CD8-positive, alpha-beta memory T cell (primary cell): ENCODE results near the gene PLEKHM1. TPM values are rescaled to one million over a fixed set of nuclear protein-coding genes. Genes with fewer than 3 reads are reported as not detected.
"Not testable (repeated sequence)": the region's sequence is repeated elsewhere in the genome, so short reads cannot be mapped to it uniquely, and the experiment has no call there.

Source experiments
- CTCF ChIA-PET: fragments of 350-600 bp; sonication (Branson Sonifier 250); formaldehyde crosslinking; loops from one replicate; lab custom pipeline; 2021; ENCODE audit warnings: antibody characterized with exemption; lab: Charles Lee
- POLR2A ChIA-PET: fragments of 350-600 bp; sonication (Branson Sonifier 250); formaldehyde crosslinking; loops from one replicate; lab custom pipeline; 2021; ENCODE audit warnings: antibody characterized with exemption; lab: Charles Lee
- DNase-seq, 5 donors: peaks; one replicate each; pipeline versions ENCODE4 v3.0.0 to v3.0.0-alpha.2; 2020 to 2022; ENCODE audit warnings: mixed read lengths in 1 of 5
- H3K27ac ChIP-seq: one replicate; pipeline ENCODE4 v1.7.0; 2013; ENCODE audit warnings: low read depth, mild to moderate bottlenecking, low read length, moderate library complexity
- H3K27me3 ChIP-seq: 2 replicates; pipeline ENCODE4 v1.7.0; 2013; ENCODE audit warnings: low read length, mild to moderate bottlenecking; ENCODE audit not compliant: insufficient read depth, poor library complexity, severe bottlenecking
- H3K36me3 ChIP-seq: 2 replicates; pipeline ENCODE4 v1.7.0; 2013; ENCODE audit warnings: mild to moderate bottlenecking, low read length, moderate library complexity; ENCODE audit not compliant: insufficient read depth
- H3K4me1 ChIP-seq: 2 replicates; pipeline ENCODE4 v1.7.0; 2013; ENCODE audit warnings: mild to moderate bottlenecking, low read length, moderate library complexity; ENCODE audit not compliant: insufficient read depth
- H3K4me3 ChIP-seq: 2 replicates; pipeline ENCODE4 v1.7.0; 2013; ENCODE audit warnings: mild to moderate bottlenecking, low read length
- H3K9me3 ChIP-seq: 2 replicates; pipeline ENCODE4 v1.7.0; 2013; ENCODE audit warnings: mild to moderate bottlenecking, low read length
- H3K27ac Mint-ChIP-seq, 8 donors: one replicate each; pipeline ENCODE4 v1.8.0; 2020 to 2021; ENCODE audit warnings: mixed read lengths in 8 of 8, mild to moderate bottlenecking in 6 of 8, inconsistent platforms in 3 of 8, moderate library complexity in 3 of 8
- H3K27me3 Mint-ChIP-seq, 2 donors: one replicate each; pipeline ENCODE4 v1.8.0; 2020 to 2021; ENCODE audit warnings: mixed read lengths in 2 of 2, mild to moderate bottlenecking in 1 of 2, moderate library complexity in 1 of 2
- H3K36me3 Mint-ChIP-seq, 3 donors: one replicate each; pipeline ENCODE4 v1.8.0; 2020 to 2021; ENCODE audit warnings: mixed read lengths in 3 of 3, inconsistent platforms in 1 of 3, mild to moderate bottlenecking in 1 of 3
- H3K4me1 Mint-ChIP-seq, 3 donors: one replicate each; pipeline ENCODE4 v1.8.0; 2020 to 2021; ENCODE audit warnings: mixed read lengths in 3 of 3, inconsistent platforms in 1 of 3, mild to moderate bottlenecking in 1 of 3
- H3K4me3 Mint-ChIP-seq, 7 donors: one replicate each; pipeline ENCODE4 v1.8.0; 2020 to 2021; ENCODE audit warnings: mixed read lengths in 7 of 7, mild to moderate bottlenecking in 6 of 7, moderate library complexity in 4 of 7, inconsistent platforms in 2 of 7
- H3K9me3 Mint-ChIP-seq, 5 donors: one replicate each; pipeline ENCODE4 v1.8.0; 2020 to 2022; ENCODE audit warnings: mixed read lengths in 5 of 5, mild to moderate bottlenecking in 3 of 5, moderate library complexity in 2 of 5, inconsistent platforms in 1 of 5
- polyA plus RNA-seq: library from polyadenylated mRNA; unstranded; fragments of 300-500 nt; fragmentation: Illumina TruSeq; gene quantifications from one replicate; pipeline ENCODE4 v1.2.3, GENCODE V29; 2021
- total RNA-seq, 2 experiments: library from RNA; stranded (reverse); gene quantifications; one replicate each; pipeline ENCODE4 v1.2.3, GENCODE V29; 2021

PLEKHM1 gene
- total and polyA plus RNA-seq, 3 experiments from 2014 or later, result 17.3 to 32.4 (median 32.0) TPM

DNA sequence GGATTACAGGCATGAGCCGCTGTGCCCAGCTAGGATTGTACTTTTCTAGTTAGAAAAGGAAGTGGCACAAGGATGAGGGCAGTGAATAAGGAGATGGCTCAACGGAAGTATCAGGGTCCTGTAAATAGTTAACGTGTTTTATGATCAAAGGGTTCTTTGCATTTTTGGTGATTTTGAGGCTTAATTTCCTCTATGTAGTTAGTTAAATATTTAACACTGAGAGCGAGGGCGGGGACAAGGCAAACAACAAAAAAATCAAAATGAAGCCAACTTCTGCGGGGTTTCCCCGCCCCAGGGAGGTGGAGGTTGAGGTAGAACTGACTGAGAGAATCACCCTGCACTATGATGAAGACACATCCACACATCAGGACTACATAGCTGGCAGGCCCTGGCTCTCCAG is 42.5 kb downstream of the PLEKHM1 start:
- H3K27ac ChIP-seq, H3K4me3 ChIP-seq, H3K36me3 ChIP-seq, POLR2A ChIA-PET, H3K4me1 ChIP-seq, CTCF ChIA-PET, H3K4me3 Mint-ChIP-seq, H3K27me3 Mint-ChIP-seq, H3K9me3 Mint-ChIP-seq, H3K9me3 ChIP-seq, H3K27me3 ChIP-seq: not testable (repeated sequence)
- peak in 1 of 5 donors; percentile 26 for DNase-seq
- Mint-ChIP-seq H3K36me3 (peaks cover 0 to 39% (median 4%) of the 10 kb centered on the region in 3 donors), H3K4me1 (peaks cover 10 to 14% (median 12%) of the 10 kb centered on the region in 3 donors), H3K27ac (peak overlapping the region in 2 of 8 donors; percentile 2 to 21)

DNA sequence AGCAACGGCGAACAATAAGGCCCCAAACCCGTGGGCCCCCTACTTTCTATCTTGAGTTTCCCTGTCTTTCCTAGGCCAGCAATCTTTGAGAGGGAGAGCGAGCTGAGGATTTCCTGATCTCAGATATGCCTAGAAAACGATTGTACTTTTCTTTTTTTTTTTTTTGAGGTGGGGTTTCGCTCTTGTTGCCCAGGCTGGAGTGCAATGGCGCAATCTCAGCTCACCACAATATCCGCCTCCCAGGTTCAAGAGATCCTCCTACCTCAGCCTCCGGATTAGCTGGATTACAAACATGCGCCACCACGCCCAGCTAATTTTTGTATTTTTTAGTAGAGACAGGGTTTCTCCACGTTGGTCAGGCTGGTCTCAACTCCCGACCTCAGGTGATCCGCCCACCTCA is 42.9 kb downstream of the PLEKHM1 start:
- H3K36me3 ChIP-seq, H3K27ac ChIP-seq, H3K27me3 ChIP-seq, CTCF ChIA-PET, H3K27ac Mint-ChIP-seq, H3K27me3 Mint-ChIP-seq, H3K4me1 ChIP-seq, H3K4me3 Mint-ChIP-seq, POLR2A ChIA-PET, H3K9me3 ChIP-seq, H3K9me3 Mint-ChIP-seq, H3K4me3 ChIP-seq: not testable (repeated sequence)
- peaks cover 0 to 36% (median 4%) of the 10 kb centered on the region in 3 donors for H3K36me3 Mint-ChIP-seq
- H3K4me1 Mint-ChIP-seq, result peaks cover 10 to 12% (median 12%) of the 10 kb centered on the region in 3 donors
- peak in 1 of 5 donors; percentile 8 for DNase-seq

DNA sequence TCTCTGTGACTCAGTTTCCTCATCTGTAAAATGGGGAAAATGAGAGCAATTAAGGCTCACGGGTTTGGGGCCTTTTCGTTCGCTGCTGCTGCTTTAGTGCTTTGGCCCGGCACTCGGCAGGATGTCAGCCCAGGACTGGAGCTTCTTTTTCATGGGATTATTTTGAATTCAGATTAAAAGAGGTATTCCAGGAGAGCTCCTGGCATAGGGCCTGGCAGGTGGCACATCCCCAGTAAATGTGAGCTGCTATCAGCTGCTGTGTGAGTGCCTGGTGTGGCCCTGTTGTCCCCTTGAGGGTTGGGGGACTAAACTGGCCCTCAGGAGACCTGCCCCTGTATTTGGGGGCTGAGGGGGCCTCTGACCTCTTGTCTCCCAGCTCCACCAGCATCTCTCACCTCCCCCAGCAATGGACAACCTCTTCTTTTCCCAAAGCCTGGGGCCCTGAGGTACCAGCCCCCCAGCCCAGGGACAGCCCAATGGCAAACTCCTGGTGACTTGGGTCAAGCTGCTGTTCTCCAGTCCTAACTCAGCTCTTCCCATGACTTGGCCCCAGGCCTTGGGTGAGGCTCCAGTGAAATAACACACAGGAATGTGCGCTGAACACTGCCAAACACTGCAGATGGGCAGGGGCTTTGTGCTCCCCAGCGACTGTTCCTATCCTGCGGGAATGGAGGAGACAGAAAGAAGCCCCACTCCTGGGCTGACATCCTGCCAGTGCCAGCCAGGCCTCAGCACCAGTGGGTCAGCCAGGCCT is 43.5 kb downstream of the PLEKHM1 start:
- H3K4me3 ChIP-seq, H3K9me3 Mint-ChIP-seq, CTCF ChIA-PET, H3K27ac ChIP-seq, DNase-seq, H3K9me3 ChIP-seq, H3K27me3 Mint-ChIP-seq, POLR2A ChIA-PET, H3K27me3 ChIP-seq, H3K4me3 Mint-ChIP-seq, H3K36me3 ChIP-seq, H3K4me1 ChIP-seq: not testable (repeated sequence)
- H3K27ac Mint-ChIP-seq, result peak overlapping the region in 3 of 8 donors; percentile 27 to 61 (median 41)
- peaks cover 0 to 35% (median 4%) of the 10 kb centered on the region in 3 donors for H3K36me3 Mint-ChIP-seq
- H3K4me1 Mint-ChIP-seq, result peaks cover 10 to 12% (median 12%) of the 10 kb centered on the region in 3 donors

DNA sequence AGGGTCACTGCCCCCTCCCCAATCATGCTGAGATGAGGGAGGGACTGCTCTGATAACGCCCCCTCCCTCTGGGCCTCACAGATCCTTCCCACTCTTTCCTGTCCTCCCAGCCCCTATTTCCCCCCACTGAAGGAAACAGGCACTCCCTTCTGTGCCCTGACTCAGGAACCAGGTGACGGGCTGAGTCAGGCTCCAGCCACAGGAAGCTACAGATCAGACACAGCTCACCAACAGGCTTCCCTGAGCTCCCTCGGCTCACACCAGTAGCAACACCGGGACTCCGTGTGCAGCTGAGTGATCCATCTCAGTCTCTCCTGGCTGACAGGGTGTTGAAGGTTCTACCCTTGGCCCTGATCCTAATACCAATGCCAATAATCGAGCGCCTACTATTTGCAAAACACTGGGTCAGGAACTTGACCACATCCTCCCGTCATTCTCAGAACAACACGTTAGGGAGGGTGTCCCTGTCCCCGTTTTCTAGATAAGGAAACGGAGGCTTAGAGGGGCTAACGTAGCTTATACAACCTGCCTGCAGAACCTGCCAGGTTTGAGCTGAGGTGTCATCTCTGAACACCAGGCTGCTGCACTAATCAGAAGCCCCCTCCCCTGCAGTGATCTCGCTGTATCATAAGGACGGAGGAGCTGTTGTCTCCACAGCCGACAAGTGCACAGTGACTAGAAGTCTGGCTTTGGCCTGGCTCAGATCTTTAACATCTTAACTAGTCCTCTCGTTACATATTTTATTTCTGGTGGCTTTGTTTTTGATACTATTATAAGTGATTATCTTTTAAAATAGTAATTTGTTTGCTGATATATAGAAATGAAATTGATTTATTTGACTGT is 44.4 kb downstream of the PLEKHM1 start:
- H3K27me3 Mint-ChIP-seq, H3K4me3 ChIP-seq, H3K4me1 ChIP-seq, CTCF ChIA-PET, H3K9me3 ChIP-seq, H3K27ac ChIP-seq, H3K36me3 ChIP-seq, H3K9me3 Mint-ChIP-seq, POLR2A ChIA-PET, H3K27me3 ChIP-seq, DNase-seq: not testable (repeated sequence)
- H3K4me3 Mint-ChIP-seq, result peak overlapping the region; percentile 38 to 76 (median 56)
- H3K4me1 Mint-ChIP-seq, result peaks cover 10 to 12% (median 12%) of the 10 kb centered on the region in 3 donors
- H3K36me3 Mint-ChIP-seq, result peaks cover 0 to 36% (median 4%) of the 10 kb centered on the region in 3 donors
- peak overlapping the region; percentile 64 to 87 (median 81) for H3K27ac Mint-ChIP-seq

DNA sequence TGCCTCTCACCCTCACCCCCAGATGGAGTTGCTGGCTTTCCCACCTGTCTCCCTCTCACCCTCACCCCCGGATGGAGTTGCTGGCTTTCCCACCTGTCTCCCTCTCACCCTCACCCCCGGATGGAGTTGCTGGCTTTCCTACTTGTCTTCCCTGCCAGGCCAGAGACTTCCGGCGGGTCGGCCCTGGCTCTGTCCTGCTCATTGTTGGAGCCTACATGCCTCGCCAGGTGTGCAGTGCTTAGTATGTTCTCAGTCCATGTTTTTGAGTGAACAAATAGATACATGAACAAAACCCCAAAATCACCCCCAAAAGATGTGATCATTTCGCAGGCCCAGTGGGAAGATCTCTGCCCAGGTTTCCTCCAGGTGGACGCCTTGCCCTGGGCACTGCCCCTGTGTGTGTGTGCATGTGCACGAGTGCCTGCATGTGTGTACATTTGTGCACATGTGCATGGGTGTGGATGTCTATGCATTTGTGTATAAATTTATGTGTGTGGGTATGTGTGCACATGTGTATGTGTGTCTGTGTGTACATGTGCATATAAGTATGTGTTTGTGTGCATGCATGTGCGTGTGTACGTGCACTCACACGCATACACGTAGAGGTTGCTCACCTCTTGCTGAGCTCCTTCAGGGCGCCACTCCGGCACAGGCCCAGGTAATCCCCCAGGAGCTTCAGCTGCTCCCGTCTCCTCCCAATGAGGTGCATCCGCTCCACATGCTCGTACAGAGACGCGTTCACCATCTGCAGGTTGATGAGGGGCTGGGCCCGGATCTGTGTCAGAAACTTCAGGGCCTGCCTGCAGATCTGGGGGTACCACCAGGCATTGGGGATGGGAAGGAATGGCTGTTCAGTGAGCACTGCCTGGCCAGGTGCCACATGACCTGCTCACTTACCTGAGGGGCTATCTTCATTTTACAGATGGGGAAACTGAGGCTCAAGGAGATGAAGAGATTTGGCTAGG is 45.4 kb downstream of the PLEKHM1 start:
- H3K9me3 Mint-ChIP-seq, H3K4me1 ChIP-seq, H3K27ac ChIP-seq, POLR2A ChIA-PET, H3K4me3 ChIP-seq, H3K9me3 ChIP-seq, DNase-seq, H3K27me3 ChIP-seq, CTCF ChIA-PET, H3K36me3 ChIP-seq, H3K27me3 Mint-ChIP-seq: not testable (repeated sequence)
- H3K4me3 Mint-ChIP-seq, result peak overlapping the region in 1 of 7 donors; percentile 69
- peaks cover 0 to 36% (median 4%) of the 10 kb centered on the region in 3 donors for H3K36me3 Mint-ChIP-seq
- H3K27ac Mint-ChIP-seq, result peak overlapping the region in 2 of 8 donors; percentile 61
- H3K4me1 Mint-ChIP-seq, result peaks cover 10 to 14% (median 12%) of the 10 kb centered on the region in 3 donors

DNA sequence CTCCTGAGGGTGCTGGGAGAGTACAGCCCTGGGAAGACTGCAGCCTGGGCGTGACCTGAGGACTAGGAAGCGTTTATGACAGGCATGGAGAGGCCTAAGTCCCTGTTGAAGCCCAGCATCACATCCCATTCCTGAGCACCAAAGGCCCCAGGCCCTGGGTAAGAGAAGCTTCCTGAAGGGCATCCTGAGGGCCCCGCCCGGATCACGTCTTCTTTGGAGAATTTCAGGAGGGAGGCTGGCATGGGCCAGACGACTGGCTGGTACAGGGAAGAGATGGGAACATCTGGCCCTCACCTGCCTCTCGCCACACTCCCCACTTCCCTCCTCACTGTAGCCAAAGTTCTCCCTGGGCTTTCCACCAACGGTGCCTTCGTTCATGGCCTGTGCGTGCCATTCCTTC is 46.2 kb downstream of the PLEKHM1 start:
- H3K4me3 Mint-ChIP-seq, DNase-seq, H3K4me3 ChIP-seq, H3K27me3 Mint-ChIP-seq, H3K4me1 ChIP-seq, POLR2A ChIA-PET, H3K27ac ChIP-seq, H3K9me3 Mint-ChIP-seq, H3K27ac Mint-ChIP-seq, H3K36me3 ChIP-seq, CTCF ChIA-PET, H3K27me3 ChIP-seq, H3K9me3 ChIP-seq: not testable (repeated sequence)
- H3K4me1 Mint-ChIP-seq, result peaks cover 9 to 14% (median 12%) of the 10 kb centered on the region in 3 donors
- H3K36me3 Mint-ChIP-seq, result peaks cover 0 to 39% (median 4%) of the 10 kb centered on the region in 3 donors

DNA sequence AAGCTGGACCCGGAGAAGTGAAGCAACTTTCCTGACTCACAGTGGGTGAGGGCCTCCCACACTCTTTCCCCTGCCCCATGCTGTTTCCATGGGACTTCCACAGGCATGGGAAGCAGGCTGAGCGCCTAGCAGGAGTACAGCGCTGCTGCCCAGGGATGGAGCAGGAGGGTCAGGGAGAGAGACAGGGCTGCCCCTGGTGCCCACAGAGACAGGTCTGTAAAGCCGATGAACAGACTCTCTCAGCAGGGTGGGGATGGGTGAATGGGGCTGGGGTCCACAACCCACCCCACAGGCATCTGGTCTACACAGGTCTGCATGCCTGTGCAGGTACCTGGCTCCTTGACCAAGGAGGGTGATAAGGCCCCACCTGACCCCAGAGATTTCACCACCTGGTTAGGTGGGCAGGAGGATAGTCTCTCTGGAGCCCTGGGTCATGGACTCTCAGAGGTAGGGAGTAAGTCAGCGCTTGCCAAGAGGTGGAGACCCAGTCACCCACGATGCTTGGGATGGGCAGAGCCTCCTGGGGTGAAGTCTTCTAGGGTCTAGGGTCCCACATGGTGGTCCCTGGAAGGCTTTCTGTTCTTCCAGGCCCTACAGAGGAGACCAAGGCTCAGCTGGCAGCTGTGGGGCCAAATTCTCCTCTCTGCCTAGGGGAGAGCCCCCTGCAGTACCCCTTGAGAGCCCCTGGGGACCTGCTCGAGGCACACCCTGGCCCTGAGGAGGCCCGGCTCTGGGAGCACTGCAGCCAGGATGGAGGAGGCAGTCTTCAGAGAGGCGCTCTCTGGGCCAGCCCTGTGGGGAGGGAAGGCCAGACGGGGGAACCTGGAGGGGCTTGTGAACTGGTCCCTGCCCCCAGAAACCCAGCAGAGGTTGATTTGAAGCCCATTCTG is 46.9 kb downstream of the PLEKHM1 start:
- H3K4me3 ChIP-seq, H3K27ac ChIP-seq, H3K27me3 ChIP-seq, H3K4me3 Mint-ChIP-seq, POLR2A ChIA-PET, H3K9me3 ChIP-seq, H3K36me3 ChIP-seq, H3K9me3 Mint-ChIP-seq, H3K27me3 Mint-ChIP-seq, CTCF ChIA-PET, H3K4me1 ChIP-seq, DNase-seq: not testable (repeated sequence)
- peak overlapping the region in 1 of 8 donors; percentile 41 for H3K27ac Mint-ChIP-seq
- H3K36me3 Mint-ChIP-seq, result peaks cover 0 to 43% (median 4%) of the 10 kb centered on the region in 3 donors
- peaks cover 9 to 14% (median 12%) of the 10 kb centered on the region in 3 donors for H3K4me1 Mint-ChIP-seq
